ENCODE results near the gene NLK. TPM values are rescaled to one million over a fixed set of nuclear protein-coding genes. Genes with fewer than 3 reads are reported as not detected.
"Not testable (repeated sequence)": the region's sequence is repeated elsewhere in the genome, so short reads cannot be mapped to it uniquely, and the experiment has no call there.

Gene NLK
- total RNA-seq, 6 experiments from 2014 or later, result 8.8 to 10.6 (median 9.9) TPM

- Histone ChIP-seq H3K4me3 (no peak overlapping the region), H3K4me1 (no peaks in the 10 kb centered on the region), H3K27me3 (no peaks in the 10 kb centered on the region), H3K9me3 (peaks cover 0 to 11% (median 0%) of the 10 kb centered on the region in 4 donors), H3K27ac (no peak overlapping the region), H3K36me3 (no peaks in the 10 kb centered on the region)
- intact Hi-C loops (cut with DNase I), result no loop called here
- ATAC-seq (no peak), DNase-seq (no peak)
- 91% methylated on average over 3 of the region's 3 CpGs for WGBS (ENCODE audit: insufficient coverage, low coverage, low lambda C conversion rate, missing lambda C conversion rate)
- TF ChIP-seq CTCF (IDR thresholded peaks at IDR 0.05) (no peak), POLR2A (IDR thresholded peaks at IDR 0.05) (no peak)
Measured at GRCh38 chr17:28074010-28074409, 31.5 kb downstream of the NLK start.

DNA sequence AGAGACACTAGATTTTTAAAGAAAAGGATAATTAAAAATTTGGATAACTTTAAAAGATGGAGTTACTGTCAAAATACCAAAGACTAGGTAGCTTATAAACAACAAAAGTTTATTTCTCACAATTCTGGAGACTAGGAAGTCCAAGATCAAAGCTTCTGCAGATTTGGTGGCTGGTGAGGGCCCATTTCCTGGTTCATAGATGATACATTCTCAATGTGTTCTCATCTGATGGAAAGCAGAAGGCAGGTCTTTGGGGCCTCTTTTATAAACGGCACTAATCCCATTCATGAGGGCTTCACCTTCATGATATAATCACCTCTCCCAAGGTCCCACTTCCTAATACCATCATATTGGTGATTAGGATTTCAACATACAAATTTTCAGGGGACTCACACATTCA lies 33.7 kb downstream of the NLK start:
- TF ChIP-seq CTCF (IDR thresholded peaks at IDR 0.05), result no peak
- TF ChIP-seq POLR2A (IDR thresholded peaks at IDR 0.05), result no peak
- Histone ChIP-seq H3K4me1 (peaks cover 0 to 10% (median 5%) of the 10 kb centered on the region in 4 donors), H3K36me3 (no peaks in the 10 kb centered on the region), H3K9me3 (peaks cover 0 to 4% (median 0%) of the 10 kb centered on the region in 4 donors), H3K4me3 (no peak overlapping the region), H3K27me3 (no peaks in the 10 kb centered on the region), H3K27ac (no peak overlapping the region)
- ATAC-seq, result no peak
- 75% methylated on average over 1 of the region's 1 CpG for WGBS (ENCODE audit: insufficient coverage, low coverage, low lambda C conversion rate, missing lambda C conversion rate)
- intact Hi-C loops (cut with DNase I), result no loop called here
- DNase-seq, result no peak

DNA sequence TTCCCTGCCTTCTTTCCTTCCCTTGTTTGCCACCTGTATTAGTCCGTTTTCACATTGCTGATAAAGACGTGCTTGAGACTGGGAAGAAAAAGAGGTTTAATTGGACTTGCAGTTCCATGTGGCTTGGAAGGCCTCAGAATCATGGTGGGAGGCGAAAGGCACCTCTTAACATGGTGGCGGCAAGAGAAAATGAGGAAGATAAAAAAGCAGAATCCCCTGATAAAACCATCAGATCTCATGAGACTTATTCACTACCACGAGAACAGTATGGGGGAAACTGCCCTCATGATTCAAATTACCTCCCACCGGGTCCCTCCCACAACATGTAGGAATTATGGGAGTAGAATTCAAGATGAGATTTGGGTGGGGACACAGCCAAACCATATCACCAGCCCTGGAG lies 34.7 kb downstream of the NLK start:
- H3K9me3 ChIP-seq; H3K27me3 ChIP-seq; H3K27ac ChIP-seq; DNase-seq; intact Hi-C loops (cut with DNase I); H3K4me3 ChIP-seq; ATAC-seq; H3K36me3 ChIP-seq: not testable (repeated sequence)
- H3K4me1 ChIP-seq, result peaks cover 0 to 19% (median 11%) of the 10 kb centered on the region in 4 donors
- WGBS (ENCODE audit: insufficient coverage, low coverage, low lambda C conversion rate, missing lambda C conversion rate), result 94% methylated on average over 6 of the region's 6 CpGs

DNA sequence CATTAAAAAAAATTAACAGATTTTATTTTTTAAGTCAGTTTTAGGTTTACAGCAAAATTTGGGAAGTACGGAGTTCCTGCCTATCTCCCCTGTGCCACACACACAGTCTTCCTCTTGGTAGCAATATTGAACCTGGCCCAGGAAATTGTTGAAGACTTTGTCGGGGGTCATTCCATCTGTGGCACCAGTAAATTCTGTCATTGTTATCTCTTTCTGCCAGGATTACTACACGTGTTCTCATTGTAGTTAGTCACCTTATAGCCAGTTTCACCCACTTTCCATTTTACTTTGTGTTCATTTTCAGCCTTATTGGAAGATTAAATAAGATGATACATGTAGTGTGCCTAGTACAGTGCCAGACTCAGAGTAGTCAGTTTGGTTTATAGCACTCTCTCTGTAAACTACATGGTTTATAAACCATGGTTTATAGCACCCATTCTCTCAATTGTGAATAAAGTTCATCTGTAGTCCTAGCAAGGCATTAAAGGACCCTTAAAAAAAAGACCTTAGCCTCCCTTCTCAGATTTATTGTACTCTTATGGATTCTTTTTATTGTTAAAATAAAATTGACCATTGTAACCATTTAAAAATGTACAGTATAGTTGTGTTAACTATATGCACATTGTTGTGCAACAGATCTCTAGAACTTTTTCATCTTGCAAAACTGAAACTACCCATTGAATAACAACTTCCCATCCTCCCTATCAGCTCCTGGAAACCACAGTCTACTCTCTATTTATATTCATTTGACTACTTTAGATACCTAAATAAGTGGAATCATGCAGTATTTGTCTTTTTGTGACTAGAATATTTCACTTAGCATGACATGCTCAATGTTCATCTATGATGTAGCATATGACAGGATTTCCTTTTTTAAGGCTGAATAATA lies 36.1 kb downstream of the NLK start:
- Histone ChIP-seq H3K4me3 (no peak overlapping the region), H3K4me1 (peaks cover 0 to 26% (median 15%) of the 10 kb centered on the region in 4 donors), H3K27ac (no peak overlapping the region), H3K27me3 (no peaks in the 10 kb centered on the region), H3K9me3 (no peaks in the 10 kb centered on the region), H3K36me3 (no peaks in the 10 kb centered on the region)
- DNase-seq (no peak), ATAC-seq (no peak)
- no peak for TF ChIP-seq POLR2A (IDR thresholded peaks at IDR 0.05)
- no peak for TF ChIP-seq CTCF (IDR thresholded peaks at IDR 0.05)
- WGBS (ENCODE audit: insufficient coverage, low coverage, low lambda C conversion rate, missing lambda C conversion rate), result 76% methylated on average over 3 of the region's 3 CpGs
- intact Hi-C loops (cut with DNase I), result no loop called here

DNA sequence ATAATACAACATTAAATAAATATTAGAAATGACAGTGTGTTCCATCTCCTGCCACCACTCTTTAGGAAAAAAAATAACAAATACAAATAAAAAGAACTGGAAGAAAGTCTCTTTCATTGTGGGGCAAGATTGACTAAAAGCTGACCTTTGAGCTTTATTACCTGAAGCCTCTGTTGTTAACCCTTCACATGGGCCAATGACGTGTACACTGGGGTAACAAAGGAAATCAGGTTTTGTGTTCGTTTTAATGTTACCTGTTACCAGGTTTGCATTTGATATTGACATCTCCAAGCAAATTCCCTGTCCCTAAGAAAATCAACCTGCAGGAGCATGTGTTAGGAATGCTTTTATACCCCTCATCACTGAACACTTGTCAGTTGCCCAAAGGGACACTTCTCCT lies 39.0 kb downstream of the NLK start:
- Histone ChIP-seq H3K27ac (peak overlapping the region in 1 of 3 donors; percentile 13), H3K36me3 (no peaks in the 10 kb centered on the region), H3K9me3 (no peaks in the 10 kb centered on the region), H3K4me1 (peaks cover 0 to 26% (median 15%) of the 10 kb centered on the region in 4 donors), H3K4me3 (no peak overlapping the region), H3K27me3 (no peaks in the 10 kb centered on the region)
- DNase-seq (no peak), ATAC-seq (peak; percentile 22 to 75 (median 66))
- intact Hi-C loops (cut with DNase I), result no loop called here
- TF ChIP-seq CTCF (IDR thresholded peaks at IDR 0.05) (no peak), POLR2A (IDR thresholded peaks at IDR 0.05) (no peak)
- 43% methylated on average over 2 of the region's 2 CpGs for WGBS (ENCODE audit: insufficient coverage, low coverage, low lambda C conversion rate, missing lambda C conversion rate)
